Measurements from ENCODE around the gene EMP3.

EMP3 gene, protein sequence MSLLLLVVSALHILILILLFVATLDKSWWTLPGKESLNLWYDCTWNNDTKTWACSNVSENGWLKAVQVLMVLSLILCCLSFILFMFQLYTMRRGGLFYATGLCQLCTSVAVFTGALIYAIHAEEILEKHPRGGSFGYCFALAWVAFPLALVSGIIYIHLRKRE

GRCh38 chr19:48325265-48325910 is at the start of gene EMP3:
Gene EMP3 (plus strand): TSS chr19:48325552. CDS start chr19:48326845, 1,293 bp downstream.
- peak; percentile 66 for DNase-seq (ENCODE audit: low read depth)
- peak within 1 kb of the TSS; percentile 39 for H3K4me3 ChIP-seq (ENCODE audit: low read length)
- TF ChIP-seq, protein P1, sequence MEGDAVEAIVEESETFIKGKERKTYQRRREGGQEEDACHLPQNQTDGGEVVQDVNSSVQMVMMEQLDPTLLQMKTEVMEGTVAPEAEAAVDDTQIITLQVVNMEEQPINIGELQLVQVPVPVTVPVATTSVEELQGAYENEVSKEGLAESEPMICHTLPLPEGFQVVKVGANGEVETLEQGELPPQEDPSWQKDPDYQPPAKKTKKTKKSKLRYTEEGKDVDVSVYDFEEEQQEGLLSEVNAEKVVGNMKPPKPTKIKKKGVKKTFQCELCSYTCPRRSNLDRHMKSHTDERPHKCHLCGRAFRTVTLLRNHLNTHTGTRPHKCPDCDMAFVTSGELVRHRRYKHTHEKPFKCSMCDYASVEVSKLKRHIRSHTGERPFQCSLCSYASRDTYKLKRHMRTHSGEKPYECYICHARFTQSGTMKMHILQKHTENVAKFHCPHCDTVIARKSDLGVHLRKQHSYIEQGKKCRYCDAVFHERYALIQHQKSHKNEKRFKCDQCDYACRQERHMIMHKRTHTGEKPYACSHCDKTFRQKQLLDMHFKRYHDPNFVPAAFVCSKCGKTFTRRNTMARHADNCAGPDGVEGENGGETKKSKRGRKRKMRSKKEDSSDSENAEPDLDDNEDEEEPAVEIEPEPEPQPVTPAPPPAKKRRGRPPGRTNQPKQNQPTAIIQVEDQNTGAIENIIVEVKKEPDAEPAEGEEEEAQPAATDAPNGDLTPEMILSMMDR (IDR thresholded peaks at IDR 0.05; ENCODE audit: insufficient read depth, low read depth, low read length, missing control alignments): no peak

DNA sequence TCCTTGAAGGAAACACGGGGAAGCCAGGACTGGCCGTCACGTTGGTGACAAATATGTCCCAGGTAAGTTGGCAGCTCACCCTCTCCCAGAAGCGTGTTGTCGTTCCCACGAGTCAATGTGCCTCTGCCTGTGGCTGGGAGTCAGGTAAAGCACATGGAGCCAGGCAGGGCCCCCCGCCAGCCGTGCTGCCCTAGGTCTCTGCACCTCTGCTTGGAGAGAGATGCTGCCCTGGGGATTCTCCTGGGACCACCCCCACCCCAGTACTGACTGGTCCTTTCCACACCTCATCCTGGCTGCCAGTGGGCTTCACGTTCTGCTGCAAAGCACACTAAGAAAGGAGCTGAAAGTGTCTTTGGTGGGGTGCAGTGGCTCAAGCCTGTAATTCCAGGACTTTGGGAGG is 45.6 kb upstream of the EMP3 start:
- no peak for DNase-seq (ENCODE audit: low read depth)
- no peak overlapping the region for H3K4me3 ChIP-seq (ENCODE audit: low read length)
- TF ChIP-seq, protein P1 (IDR thresholded peaks at IDR 0.05; ENCODE audit: insufficient read depth, low read depth, low read length, missing control alignments): no peak

- no peak for DNase-seq (ENCODE audit: low read depth)
- H3K4me3 ChIP-seq (ENCODE audit: low read length): no peak overlapping the region
- TF ChIP-seq, protein P1 (IDR thresholded peaks at IDR 0.05; ENCODE audit: insufficient read depth, low read depth, low read length, missing control alignments): no peak
These were observed 41.4 kb upstream of the EMP3 start for GRCh38 chr19:48283908-48284307.

- TF ChIP-seq, protein P1 (IDR thresholded peaks at IDR 0.05; ENCODE audit: insufficient read depth, low read depth, low read length, missing control alignments): no peak
- H3K4me3 ChIP-seq (ENCODE audit: low read length): no peak overlapping the region
- DNase-seq (ENCODE audit: low read depth): no peak
These were observed 40.5 kb upstream of the EMP3 start for GRCh38 chr19:48284896-48285295.

GRCh38 chr19:48287748-48288147 is 37.6 kb upstream of the EMP3 start:
- DNase-seq (ENCODE audit: low read depth): no peak
- no peak overlapping the region for H3K4me3 ChIP-seq (ENCODE audit: low read length)
- TF ChIP-seq, protein P1 (IDR thresholded peaks at IDR 0.05; ENCODE audit: insufficient read depth, low read depth, low read length, missing control alignments): no peak

- DNase-seq (ENCODE audit: low read depth): peak; percentile 26
- TF ChIP-seq, protein P1 (IDR thresholded peaks at IDR 0.05; ENCODE audit: insufficient read depth, low read depth, low read length, missing control alignments): no peak
- no peak overlapping the region for H3K4me3 ChIP-seq (ENCODE audit: low read length)
These were observed 35.0 kb upstream of the EMP3 start for GRCh38 chr19:48290401-48290770.

All from epithelial cell of esophagus (primary cell).